Inflammatory macrophage (primary cell): ENCODE data around the gene RNASEH2C.

Source experiments
- DNase-seq, 2 donors: peaks; one replicate each; pipeline ENCODE4 v3.0.0-alpha.2; 2020 to 2022

RNASEH2C gene

GRCh38 chr11:65680192-65680743 lies 40.3 kb downstream of the RNASEH2C start:
- no peak for DNase-seq

- no peak for DNase-seq
These were observed 47.6 kb downstream of the RNASEH2C start for GRCh38 chr11:65672982-65673381.

GRCh38 chr11:65672180-65672860 lies 48.3 kb downstream of the RNASEH2C start:
- DNase-seq = peak in 1 of 2 donors; percentile 19
